Caco-2 (cell line): ENCODE data around the gene MUC5AC. TPM values are rescaled to one million over a fixed set of nuclear protein-coding genes. Genes with fewer than 3 reads are reported as not detected.
A peak's percentile ranks its signal among the peaks of the same experiment; 100 is the strongest.
"Not testable (repeated sequence)": the region's sequence is repeated elsewhere in the genome, so short reads cannot be mapped to it uniquely, and the experiment has no call there.

Experiments
- BruUV-seq: library from RNA; stranded (reverse); fragments of 400-500 nt; replicated peaks from 2 replicates; lab custom pipeline; 2021; lab: Mats Ljungman, UMichigan
- CTCF ChIA-PET: fragments of 300-600 bp; sonication (Branson Sonifier 250); formaldehyde crosslinking; loops from one replicate; lab custom pipeline; 2022; ENCODE audit warnings: antibody characterized with exemption; lab: Charles Lee
- POLR2A ChIA-PET: fragments of 300-600 bp; sonication (Branson Sonifier 250); formaldehyde crosslinking; loops from one replicate; lab custom pipeline; 2022; ENCODE audit warnings: antibody characterized with exemption; lab: Charles Lee
- DNase-seq, 2 experiments: peaks; one replicate each; pipeline versions ENCODE4 v3.0.0 to v3.0.0-alpha.2; 2020 to 2022
- H3K27me3 ChIP-seq: replicated peaks from 2 replicates; pipeline ENCODE4 v1.6.0; 2011; ENCODE audit warnings: low read length; ENCODE audit not compliant: control insufficient read depth, insufficient read depth
- H3K36me3 ChIP-seq: 2 replicates; pipeline ENCODE4 v1.5.1; 2011; ENCODE audit warnings: low read length; ENCODE audit not compliant: control insufficient read depth, insufficient read depth
- H3K4me1 ChIP-seq: fragments of 250-450 bp; sonication (Bioruptor Pico); 2 replicates; pipeline ENCODE4 v1.5.1; 2020; ENCODE audit warnings: mild to moderate bottlenecking
- H3K4me3 ChIP-seq: 2 replicates; pipeline ENCODE4 v1.5.1; 2011; ENCODE audit warnings: low read depth, mild to moderate bottlenecking, control low read depth, low read length
- H3K9me3 ChIP-seq: fragments of 250-450 bp; sonication (Bioruptor Pico); 2 replicates; pipeline ENCODE4 v1.5.1; 2020; ENCODE audit warnings: mild to moderate bottlenecking, moderate library complexity
- H3K27ac Mint-ChIP-seq: one replicate; pipeline ENCODE4 v1.8.0; 2022; ENCODE audit warnings: mixed read lengths; ENCODE audit not compliant: unreplicated experiment
- H3K27me3 Mint-ChIP-seq: one replicate; pipeline ENCODE4 v1.8.0; 2022; ENCODE audit warnings: mixed read lengths; ENCODE audit not compliant: insufficient read depth, unreplicated experiment
- H3K36me3 Mint-ChIP-seq: one replicate; pipeline ENCODE4 v1.8.0; 2022; ENCODE audit warnings: mild to moderate bottlenecking, mixed read lengths; ENCODE audit not compliant: insufficient read depth, unreplicated experiment
- H3K4me1 Mint-ChIP-seq: one replicate; pipeline ENCODE4 v1.8.0; 2022; ENCODE audit warnings: low read depth, mixed read lengths; ENCODE audit not compliant: unreplicated experiment
- H3K4me3 Mint-ChIP-seq: one replicate; pipeline ENCODE4 v1.8.0; 2022; ENCODE audit warnings: mild to moderate bottlenecking, moderate library complexity, mixed read lengths; ENCODE audit not compliant: unreplicated experiment
- H3K9me3 Mint-ChIP-seq: one replicate; pipeline ENCODE4 v1.8.0; 2022; ENCODE audit warnings: mixed read lengths; ENCODE audit not compliant: unreplicated experiment
- CTCF ChIP-seq, 2 experiments: fragments of 200-600 bp in 1 of 2; IDR thresholded peaks; 1 replicate in 1 of 2; 2 replicates in 1 of 2; pipeline versions ENCODE4 v1.5.1 to v1.8.0; 2011 to 2022; ENCODE audit warnings: antibody characterized with exemption in 1 of 2, control low read depth in 1 of 2, inconsistent platforms in 1 of 2, low read depth in 1 of 2, low read length in 1 of 2, mild to moderate bottlenecking in 1 of 2, moderate library complexity in 1 of 2; ENCODE audit not compliant: insufficient read depth in 1 of 2, severe bottlenecking in 1 of 2, unreplicated experiment in 1 of 2
- intact Hi-C: fragments of 100-400 bp; cut with micrococcal nuclease; formaldehyde crosslinking; loops from one replicate; pipeline ENCODE4 v1.10.0; 2022; ENCODE audit not compliant: unreplicated experiment
- total RNA-seq: library from RNA; stranded (reverse); gene quantifications from 2 replicates; pipeline ENCODE4 v1.2.3, GENCODE V29; 2022

Gene MUC5AC
- total RNA-seq, 1 experiment from 2014 or later: 0.25 TPM

- CTCF ChIA-PET: no interaction called here
- Mint-ChIP-seq H3K4me1 (no peaks in the 10 kb centered on the region), H3K9me3 (peaks cover 4% of the 10 kb centered on the region), H3K4me3 (no peak overlapping the region), H3K27ac (no peak overlapping the region), H3K36me3 (no peaks in the 10 kb centered on the region), H3K27me3 (no peaks in the 10 kb centered on the region)
- Histone ChIP-seq H3K4me1 (peaks cover 29% of the 10 kb centered on the region), H3K9me3 (no peaks in the 10 kb centered on the region), H3K4me3 (no peak overlapping the region), H3K27me3 (no peaks in the 10 kb centered on the region), H3K36me3 (no peaks in the 10 kb centered on the region)
- DNase-seq: peak in 1 of 2 experiments; percentile 60
- intact Hi-C loops: no loop called here
- no TSS peak for BruUV-seq
- POLR2A ChIA-PET: no interaction called here
- TF ChIP-seq CTCF (IDR thresholded peaks at IDR 0.05; ENCODE audit: insufficient read depth in 1 of 2, low read depth in 1 of 2, low read length in 1 of 2, severe bottlenecking in 1 of 2, unreplicated experiment in 1 of 2): no peak
Measured at GRCh38 chr11:1152316-1153104, 5.2 kb upstream of the MUC5AC start.

GRCh38 chr11:1153105-1153950 lies 4.4 kb upstream of the MUC5AC start:
- Histone ChIP-seq H3K4me1 (peaks cover 29% of the 10 kb centered on the region), H3K36me3 (no peaks in the 10 kb centered on the region), H3K27me3 (no peaks in the 10 kb centered on the region), H3K9me3 (no peaks in the 10 kb centered on the region), H3K4me3 (no peak overlapping the region)
- Mint-ChIP-seq H3K27me3 (no peaks in the 10 kb centered on the region), H3K4me1 (no peaks in the 10 kb centered on the region), H3K36me3 (no peaks in the 10 kb centered on the region), H3K9me3 (no peaks in the 10 kb centered on the region), H3K27ac (no peak overlapping the region), H3K4me3 (no peak overlapping the region)
- no TSS peak for BruUV-seq
- TF ChIP-seq CTCF (IDR thresholded peaks at IDR 0.05; ENCODE audit: insufficient read depth in 1 of 2, low read depth in 1 of 2, low read length in 1 of 2, severe bottlenecking in 1 of 2, unreplicated experiment in 1 of 2): no peak
- intact Hi-C loops: no loop called here
- DNase-seq: peak in 1 of 2 experiments; percentile 37
- CTCF ChIA-PET: no interaction called here
- POLR2A ChIA-PET: no interaction called here

- Mint-ChIP-seq H3K9me3 (no peaks in the 10 kb centered on the region), H3K36me3 (no peaks in the 10 kb centered on the region), H3K4me1 (no peaks in the 10 kb centered on the region), H3K4me3 (no peak overlapping the region), H3K27me3 (no peaks in the 10 kb centered on the region), H3K27ac (no peak overlapping the region)
- H3K36me3 ChIP-seq: no peaks in the 10 kb centered on the region
- POLR2A ChIA-PET: no interaction called here
- peaks cover 29% of the 10 kb centered on the region for H3K4me1 ChIP-seq
- H3K4me3 ChIP-seq: no peak overlapping the region
- BruUV-seq: no TSS peak
- H3K9me3 ChIP-seq: no peaks in the 10 kb centered on the region
- intact Hi-C loops: no loop called here
- peak; percentile 36 to 74 for DNase-seq
- CTCF ChIA-PET: no interaction called here
- no peaks in the 10 kb centered on the region for H3K27me3 ChIP-seq
- TF ChIP-seq CTCF (IDR thresholded peaks at IDR 0.05; ENCODE audit: insufficient read depth in 1 of 2, low read depth in 1 of 2, low read length in 1 of 2, severe bottlenecking in 1 of 2, unreplicated experiment in 1 of 2): no peak
Measured at GRCh38 chr11:1153951-1154493, 3.7 kb upstream of the MUC5AC start.

- H3K4me3 ChIP-seq, H3K27me3 Mint-ChIP-seq, POLR2A ChIA-PET, BruUV-seq, H3K9me3 Mint-ChIP-seq, DNase-seq, H3K36me3 Mint-ChIP-seq, H3K36me3 ChIP-seq, H3K27me3 ChIP-seq, H3K4me3 Mint-ChIP-seq, H3K27ac Mint-ChIP-seq, intact Hi-C loops, H3K4me1 Mint-ChIP-seq, H3K9me3 ChIP-seq, CTCF ChIA-PET: not testable (repeated sequence)
- H3K4me1 ChIP-seq: peaks cover 29% of the 10 kb centered on the region
Measured at GRCh38 chr11:1154656-1155055, 3.1 kb upstream of the MUC5AC start.
